ENCODE data around the gene QRICH2.

The QRICH2 gene

GRCh38 chr17:76350463-76350862, 42.4 kb upstream of the QRICH2 start:
- TF ChIP-seq TEAD4 (IDR thresholded peaks at IDR 0.05) (no peak), EP300 (IDR thresholded peaks at IDR 0.05; ENCODE audit: borderline replicate concordance) (no peak), YY1 (IDR thresholded peaks at IDR 0.05; ENCODE audit: low read depth) (no peak), RAD21 (IDR thresholded peaks at IDR 0.05; ENCODE audit: low read depth) (no peak), TCF12 (IDR thresholded peaks at IDR 0.05; ENCODE audit: low read depth) (no peak), CEBPB (IDR thresholded peaks at IDR 0.05) (no peak), ZBTB7A (IDR thresholded peaks at IDR 0.05; ENCODE audit: low read depth) (no peak), CREB1 (IDR thresholded peaks at IDR 0.05; ENCODE audit: low read depth) (no peak), NFIC (IDR thresholded peaks at IDR 0.05) (no peak), EGR1 (IDR thresholded peaks at IDR 0.05) (no peak), TAF1 (IDR thresholded peaks at IDR 0.05; ENCODE audit: low read depth) (no peak), FOXM1 (IDR thresholded peaks at IDR 0.05; ENCODE audit: borderline replicate concordance, low read depth) (no peak)
- TF ChIP-seq, protein P1, sequence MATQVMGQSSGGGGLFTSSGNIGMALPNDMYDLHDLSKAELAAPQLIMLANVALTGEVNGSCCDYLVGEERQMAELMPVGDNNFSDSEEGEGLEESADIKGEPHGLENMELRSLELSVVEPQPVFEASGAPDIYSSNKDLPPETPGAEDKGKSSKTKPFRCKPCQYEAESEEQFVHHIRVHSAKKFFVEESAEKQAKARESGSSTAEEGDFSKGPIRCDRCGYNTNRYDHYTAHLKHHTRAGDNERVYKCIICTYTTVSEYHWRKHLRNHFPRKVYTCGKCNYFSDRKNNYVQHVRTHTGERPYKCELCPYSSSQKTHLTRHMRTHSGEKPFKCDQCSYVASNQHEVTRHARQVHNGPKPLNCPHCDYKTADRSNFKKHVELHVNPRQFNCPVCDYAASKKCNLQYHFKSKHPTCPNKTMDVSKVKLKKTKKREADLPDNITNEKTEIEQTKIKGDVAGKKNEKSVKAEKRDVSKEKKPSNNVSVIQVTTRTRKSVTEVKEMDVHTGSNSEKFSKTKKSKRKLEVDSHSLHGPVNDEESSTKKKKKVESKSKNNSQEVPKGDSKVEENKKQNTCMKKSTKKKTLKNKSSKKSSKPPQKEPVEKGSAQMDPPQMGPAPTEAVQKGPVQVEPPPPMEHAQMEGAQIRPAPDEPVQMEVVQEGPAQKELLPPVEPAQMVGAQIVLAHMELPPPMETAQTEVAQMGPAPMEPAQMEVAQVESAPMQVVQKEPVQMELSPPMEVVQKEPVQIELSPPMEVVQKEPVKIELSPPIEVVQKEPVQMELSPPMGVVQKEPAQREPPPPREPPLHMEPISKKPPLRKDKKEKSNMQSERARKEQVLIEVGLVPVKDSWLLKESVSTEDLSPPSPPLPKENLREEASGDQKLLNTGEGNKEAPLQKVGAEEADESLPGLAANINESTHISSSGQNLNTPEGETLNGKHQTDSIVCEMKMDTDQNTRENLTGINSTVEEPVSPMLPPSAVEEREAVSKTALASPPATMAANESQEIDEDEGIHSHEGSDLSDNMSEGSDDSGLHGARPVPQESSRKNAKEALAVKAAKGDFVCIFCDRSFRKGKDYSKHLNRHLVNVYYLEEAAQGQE (IDR thresholded peaks at IDR 0.05; ENCODE audit: low read depth): no peak
- TF ChIP-seq, protein P2, sequence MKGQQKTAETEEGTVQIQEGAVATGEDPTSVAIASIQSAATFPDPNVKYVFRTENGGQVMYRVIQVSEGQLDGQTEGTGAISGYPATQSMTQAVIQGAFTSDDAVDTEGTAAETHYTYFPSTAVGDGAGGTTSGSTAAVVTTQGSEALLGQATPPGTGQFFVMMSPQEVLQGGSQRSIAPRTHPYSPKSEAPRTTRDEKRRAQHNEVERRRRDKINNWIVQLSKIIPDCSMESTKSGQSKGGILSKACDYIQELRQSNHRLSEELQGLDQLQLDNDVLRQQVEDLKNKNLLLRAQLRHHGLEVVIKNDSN (IDR thresholded peaks at IDR 0.05): no peak
- TF ChIP-seq, protein P3, sequence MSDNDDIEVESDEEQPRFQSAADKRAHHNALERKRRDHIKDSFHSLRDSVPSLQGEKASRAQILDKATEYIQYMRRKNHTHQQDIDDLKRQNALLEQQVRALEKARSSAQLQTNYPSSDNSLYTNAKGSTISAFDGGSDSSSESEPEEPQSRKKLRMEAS (IDR thresholded peaks at IDR 0.05): no peak

DNA sequence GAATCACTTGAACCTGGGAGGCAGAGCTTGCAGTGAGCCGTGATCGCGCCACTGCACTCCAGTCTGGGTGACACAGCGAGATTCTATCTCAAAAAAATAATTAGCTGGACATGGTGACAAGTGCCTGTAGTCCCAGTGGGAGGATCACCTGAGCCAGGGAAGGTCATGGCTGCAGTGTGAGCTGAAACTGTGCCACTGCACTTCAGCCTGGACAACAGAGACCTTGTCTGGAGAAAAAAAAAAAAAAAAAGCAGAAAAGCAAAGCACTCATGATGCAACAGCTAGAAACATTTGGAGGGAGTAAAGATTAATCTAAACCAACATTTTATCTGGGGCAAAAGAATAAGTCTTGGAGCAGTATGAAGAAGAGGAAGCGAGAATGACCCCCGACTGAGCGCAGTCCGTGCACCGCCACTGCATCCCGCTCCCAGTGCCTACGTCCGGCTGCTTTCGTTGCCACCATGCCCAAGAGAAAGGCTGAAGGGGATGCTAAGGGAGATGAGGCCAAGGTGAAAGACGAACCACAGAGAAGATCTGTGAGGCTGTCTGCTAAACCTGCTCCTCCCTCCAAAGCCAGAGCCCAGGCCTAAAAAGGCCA, 37.4 kb upstream of the QRICH2 start:
- TF ChIP-seq EGR1 (IDR thresholded peaks at IDR 0.05): no peak
- TF ChIP-seq RAD21 (IDR thresholded peaks at IDR 0.05; ENCODE audit: low read depth): no peak

DNA sequence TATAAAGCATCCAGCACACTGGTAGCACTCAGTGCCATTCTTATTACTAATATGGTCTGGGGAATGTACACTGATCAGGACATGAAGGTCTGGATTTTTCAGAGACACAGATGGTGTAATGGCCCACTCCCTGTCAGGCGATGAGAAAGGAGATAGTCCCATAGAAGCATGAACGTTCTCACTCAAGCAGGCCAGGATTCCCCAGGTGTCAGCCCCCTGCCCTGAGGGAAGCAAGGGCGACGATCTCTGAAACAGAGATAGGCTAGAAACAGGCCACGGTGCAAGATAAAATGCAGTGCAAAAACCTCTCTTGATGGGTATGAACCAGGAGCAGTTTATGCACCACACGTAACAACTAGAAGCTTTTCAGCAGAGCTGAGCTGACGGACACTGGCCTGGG, 35.0 kb upstream of the QRICH2 start:
- no peak for TF ChIP-seq EGR1 (IDR thresholded peaks at IDR 0.05)
- no peak for TF ChIP-seq NFIC (IDR thresholded peaks at IDR 0.05)
- TF ChIP-seq YY1 (IDR thresholded peaks at IDR 0.05; ENCODE audit: low read depth): no peak
- no peak for TF ChIP-seq FOXM1 (IDR thresholded peaks at IDR 0.05; ENCODE audit: borderline replicate concordance, low read depth)

DNA sequence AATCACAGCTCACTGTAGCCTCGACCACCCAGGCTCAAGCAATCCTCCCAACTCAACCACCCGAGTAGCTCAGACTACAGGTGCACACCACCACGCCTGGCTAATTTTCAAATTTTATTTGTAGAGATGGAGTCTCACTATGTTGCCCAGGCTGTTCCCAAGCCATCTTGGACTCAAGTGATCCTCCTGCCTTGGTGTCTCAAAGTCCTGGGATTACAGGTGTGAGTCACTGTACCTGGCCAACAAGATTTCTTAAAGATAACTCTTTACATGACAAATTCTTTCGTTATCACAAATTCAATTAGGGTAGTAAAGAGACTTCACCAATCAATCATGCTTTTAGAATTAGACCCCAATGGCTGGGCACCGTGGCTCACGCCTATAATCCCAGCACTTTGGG, 33.2 kb upstream of the QRICH2 start:
- TF ChIP-seq CREB1 (IDR thresholded peaks at IDR 0.05; ENCODE audit: low read depth): no peak
- TF ChIP-seq, protein P2 (IDR thresholded peaks at IDR 0.05): no peak
- no peak for TF ChIP-seq YY1 (IDR thresholded peaks at IDR 0.05; ENCODE audit: low read depth)
- TF ChIP-seq, protein P3 (IDR thresholded peaks at IDR 0.05): no peak
- TF ChIP-seq CEBPB (IDR thresholded peaks at IDR 0.05): no peak
- no peak for TF ChIP-seq NFIC (IDR thresholded peaks at IDR 0.05)
- TF ChIP-seq, protein P1 (IDR thresholded peaks at IDR 0.05; ENCODE audit: low read depth): no peak
- no peak for TF ChIP-seq FOXM1 (IDR thresholded peaks at IDR 0.05; ENCODE audit: borderline replicate concordance, low read depth)
- no peak for TF ChIP-seq TAF1 (IDR thresholded peaks at IDR 0.05; ENCODE audit: low read depth)
- no peak for TF ChIP-seq EGR1 (IDR thresholded peaks at IDR 0.05)
- TF ChIP-seq ZBTB7A (IDR thresholded peaks at IDR 0.05; ENCODE audit: low read depth): no peak
- TF ChIP-seq TEAD4 (IDR thresholded peaks at IDR 0.05): no peak
- TF ChIP-seq TCF12 (IDR thresholded peaks at IDR 0.05; ENCODE audit: low read depth): no peak
- no peak for TF ChIP-seq EP300 (IDR thresholded peaks at IDR 0.05; ENCODE audit: borderline replicate concordance)
- no peak for TF ChIP-seq RAD21 (IDR thresholded peaks at IDR 0.05; ENCODE audit: low read depth)

GRCh38 chr17:76337413-76337777, 29.3 kb upstream of the QRICH2 start:
- TF ChIP-seq, protein P3 (IDR thresholded peaks at IDR 0.05): no peak
- TF ChIP-seq EP300 (IDR thresholded peaks at IDR 0.05; ENCODE audit: borderline replicate concordance) (no peak), RAD21 (IDR thresholded peaks at IDR 0.05; ENCODE audit: low read depth) (no peak), YY1 (IDR thresholded peaks at IDR 0.05; ENCODE audit: low read depth) (no peak), TCF12 (IDR thresholded peaks at IDR 0.05; ENCODE audit: low read depth) (no peak), CEBPB (IDR thresholded peaks at IDR 0.05) (no peak), EGR1 (IDR thresholded peaks at IDR 0.05) (no peak), NFIC (IDR thresholded peaks at IDR 0.05) (no peak), TEAD4 (IDR thresholded peaks at IDR 0.05) (no peak), TAF1 (IDR thresholded peaks at IDR 0.05; ENCODE audit: low read depth) (no peak)
- TF ChIP-seq, protein P2 (IDR thresholded peaks at IDR 0.05): no peak
- TF ChIP-seq, protein P1 (IDR thresholded peaks at IDR 0.05; ENCODE audit: low read depth): no peak
